Stimulated activated CD8-positive, alpha-beta memory T cell treated with anti-CD3 and anti-CD28 coated beads, Interleukin-15, amount 100 ng/mL, for 1 hour (primary cell): ENCODE data around the gene GRIP1.
"Not testable (repeated sequence)": the region's sequence is repeated elsewhere in the genome, so short reads cannot be mapped to it uniquely, and the experiment has no call there.

Source experiments
- DNase-seq: peaks from one replicate; pipeline ENCODE4 v3.0.0-alpha.2; 2020; ENCODE audit warnings: low read depth

Gene GRIP1

GRCh38 chr12:66321435-66321834, 357.4 kb downstream of the GRIP1 start:
- no peak for DNase-seq

GRCh38 chr12:66320996-66321395, 357.9 kb downstream of the GRIP1 start:
- DNase-seq = no peak

- no peak for DNase-seq
Measured at GRCh38 chr12:66319266-66319954, 359.5 kb downstream of the GRIP1 start.

GRCh38 chr12:66314278-66314677, 364.6 kb downstream of the GRIP1 start:
- DNase-seq = no peak

- DNase-seq = no peak
Measured at GRCh38 chr12:66312189-66312588, 366.7 kb downstream of the GRIP1 start.

- no peak for DNase-seq
Measured at GRCh38 chr12:66309606-66310005, 369.3 kb downstream of the GRIP1 start.

GRCh38 chr12:66304296-66304900, 374.5 kb downstream of the GRIP1 start:
- DNase-seq = no peak

- DNase-seq = not testable (repeated sequence)
Measured at GRCh38 chr12:66303316-66303804, 375.5 kb downstream of the GRIP1 start.

- DNase-seq = no peak
Measured at GRCh38 chr12:66302827-66303169, 376.1 kb downstream of the GRIP1 start.

GRCh38 chr12:66301944-66302826, 376.7 kb downstream of the GRIP1 start, which contains the start of gene HELB:
HELB (plus strand) TSS chr12:66302493; CDS start chr12:66302604, 111 bp downstream.
- DNase-seq = peak; percentile 97

- no peak for DNase-seq
Measured at GRCh38 chr12:66297923-66298322, 381.0 kb downstream of the GRIP1 start.
